H9 (cell line): ENCODE results near the gene ACSS2. TPM values are rescaled to one million over a fixed set of nuclear protein-coding genes. Genes with fewer than 3 reads are reported as not detected.

ENCODE experiments used
- DNase-seq: peaks from one replicate; pipeline ENCODE4 v3.0.0-alpha.2; 2017
- H2AFZ ChIP-seq: one replicate; pipeline ENCODE4 v1.6.1; 2013; ENCODE audit warnings: mild to moderate bottlenecking, low read length, control low read depth, moderate library complexity
- H2AK5ac ChIP-seq: 2 replicates; pipeline ENCODE4 v1.6.1; 2013; ENCODE audit warnings: low read length, control low read depth, mixed read lengths; ENCODE audit not compliant: insufficient read length
- H2BK120ac ChIP-seq: one replicate; pipeline ENCODE4 v1.6.1; 2013; ENCODE audit warnings: low read depth, mild to moderate bottlenecking, low read length, control low read depth, inconsistent platforms; ENCODE audit not compliant: poor library complexity, severe bottlenecking
- H2BK12ac ChIP-seq: 2 replicates; pipeline ENCODE4 v1.6.1; 2013; ENCODE audit warnings: low read length, control low read depth, mixed read lengths, low read depth; ENCODE audit not compliant: insufficient read length
- H2BK15ac ChIP-seq: 2 replicates; pipeline ENCODE4 v1.6.1; 2013; ENCODE audit warnings: low read depth, low read length, control low read depth
- H2BK20ac ChIP-seq: one replicate; pipeline ENCODE4 v1.6.1; 2013; ENCODE audit warnings: low read depth, mild to moderate bottlenecking, low read length, control low read depth, inconsistent platforms; ENCODE audit not compliant: poor library complexity, severe bottlenecking
- H2BK5ac ChIP-seq: 2 replicates; pipeline ENCODE4 v1.6.1; 2013; ENCODE audit warnings: low read length, control low read depth, mixed read lengths; ENCODE audit not compliant: insufficient read length
- H3K14ac ChIP-seq: 2 replicates; pipeline ENCODE4 v1.6.1; 2013; ENCODE audit warnings: low read length, control low read depth; ENCODE audit not compliant: insufficient read depth
- H3K18ac ChIP-seq: 2 replicates; pipeline ENCODE4 v1.6.1; 2013; ENCODE audit warnings: low read depth, mild to moderate bottlenecking, mixed read lengths, low read length, control low read depth; ENCODE audit not compliant: insufficient read length
- H3K23ac ChIP-seq: 2 replicates; pipeline ENCODE4 v1.6.1; 2013; ENCODE audit warnings: low read length, control low read depth, mixed read lengths, low read depth; ENCODE audit not compliant: insufficient read length
- H3K23me2 ChIP-seq: 2 replicates; pipeline ENCODE4 v1.6.1; 2013; ENCODE audit warnings: low read depth, mild to moderate bottlenecking, mixed read lengths, low read length, control low read depth; ENCODE audit not compliant: insufficient read length, poor library complexity, severe bottlenecking
- H3K27ac ChIP-seq: 2 replicates; pipeline ENCODE4 v1.5.1; 2013; ENCODE audit warnings: low read length, control low read depth, mixed read lengths, low read depth; ENCODE audit not compliant: insufficient read length
- H3K27me3 ChIP-seq: 2 replicates; pipeline ENCODE4 v1.6.1; 2013; ENCODE audit warnings: low read length, control low read depth, inconsistent platforms; ENCODE audit not compliant: insufficient read depth
- H3K4ac ChIP-seq: 2 replicates; pipeline ENCODE4 v1.6.1; 2013; ENCODE audit warnings: low read depth, mild to moderate bottlenecking, control low read depth, inconsistent platforms, low read length, moderate library complexity
- H3K4me1 ChIP-seq: 2 replicates; pipeline ENCODE4 v1.6.1; 2013; ENCODE audit warnings: low read length, control low read depth, inconsistent platforms; ENCODE audit not compliant: insufficient read depth
- H3K4me2 ChIP-seq: 2 replicates; pipeline ENCODE4 v1.6.1; 2013; ENCODE audit warnings: low read length, control low read depth, mixed read lengths; ENCODE audit not compliant: insufficient read length, insufficient read depth
- H3K56ac ChIP-seq: 2 replicates; pipeline ENCODE4 v1.6.1; 2013; ENCODE audit warnings: low read depth, mild to moderate bottlenecking, mixed read lengths, low read length, control low read depth; ENCODE audit not compliant: insufficient read length
- H3K79me1 ChIP-seq: 2 replicates; pipeline ENCODE4 v1.6.1; 2013; ENCODE audit warnings: low read depth, mild to moderate bottlenecking, moderate library complexity, low read length, control low read depth, inconsistent platforms; ENCODE audit not compliant: insufficient read depth, poor library complexity, severe bottlenecking
- H3K79me2 ChIP-seq: 2 replicates; pipeline ENCODE4 v1.6.1; 2013; ENCODE audit warnings: low read length, control low read depth, inconsistent platforms; ENCODE audit not compliant: insufficient read depth
- H3K9ac ChIP-seq: 2 replicates; pipeline ENCODE4 v1.6.1; 2013; ENCODE audit warnings: low read length, control low read depth, mixed read lengths; ENCODE audit not compliant: insufficient read length; ENCODE audit errors: extremely low read depth
- H3K9me3 ChIP-seq: one replicate; pipeline ENCODE4 v1.6.1; 2013; ENCODE audit warnings: low read depth, low read length, inconsistent platforms; ENCODE audit not compliant: control insufficient read depth
- H3T11ph ChIP-seq: one replicate; pipeline ENCODE4 v1.6.1; 2013; ENCODE audit warnings: mild to moderate bottlenecking, low read length, control low read depth, inconsistent platforms
- H4K20me1 ChIP-seq: one replicate; pipeline ENCODE4 v1.6.1; 2013; ENCODE audit not compliant: control insufficient read depth, insufficient read length, insufficient read depth
- H4K5ac ChIP-seq: 2 replicates; pipeline ENCODE4 v1.6.1; 2013; ENCODE audit warnings: low read depth, mild to moderate bottlenecking, mixed read lengths, low read length, control low read depth; ENCODE audit not compliant: insufficient read length
- H4K8ac ChIP-seq: replicated peaks from 2 replicates; pipeline ENCODE4 v1.6.1; 2013; ENCODE audit warnings: low read length, control low read depth, mixed read lengths, low read depth; ENCODE audit not compliant: insufficient read length
- H4K91ac ChIP-seq: 2 replicates; pipeline ENCODE4 v1.6.1; 2013; ENCODE audit warnings: low read depth, mild to moderate bottlenecking, moderate library complexity, mixed read lengths, low read length, control low read depth; ENCODE audit not compliant: insufficient read length
- H3K27ac Mint-ChIP-seq, 3 experiments: 2 replicates in 2 of 3; 3 replicates in 1 of 3; pipeline ENCODE4 v1.8.0; 2020 to 2021; ENCODE audit warnings: mixed read lengths in 3 of 3, mild to moderate bottlenecking in 1 of 3, moderate library complexity in 1 of 3
- H3K27me3 Mint-ChIP-seq: 2 replicates; pipeline ENCODE4 v1.8.0; 2021; ENCODE audit warnings: low read depth, mild to moderate bottlenecking, moderate library complexity, mixed read lengths
- H3K36me3 Mint-ChIP-seq, 3 experiments: 2 replicates in 2 of 3; 3 replicates in 1 of 3; pipeline ENCODE4 v1.8.0; 2020 to 2021; ENCODE audit warnings: low read depth in 3 of 3, mixed read lengths in 3 of 3; ENCODE audit not compliant: insufficient read depth in 1 of 3
- H3K4me1 Mint-ChIP-seq, 2 experiments: 2 replicates each; pipeline ENCODE4 v1.8.0; 2020; ENCODE audit warnings: mixed read lengths in 2 of 2
- H3K4me3 Mint-ChIP-seq, 2 experiments: 2 replicates in 1 of 2; 3 replicates in 1 of 2; pipeline ENCODE4 v1.8.0; 2020 to 2021; ENCODE audit warnings: mild to moderate bottlenecking in 2 of 2, mixed read lengths in 2 of 2, moderate library complexity in 1 of 2
- H3K9me3 Mint-ChIP-seq, 2 experiments: 2 replicates in 1 of 2; 3 replicates in 1 of 2; pipeline ENCODE4 v1.8.0; 2020; ENCODE audit warnings: mild to moderate bottlenecking in 2 of 2, mixed read lengths in 2 of 2, moderate library complexity in 1 of 2
- WGBS: extraction: QIAGEN DNeasy Blood & Tissue Kit; methylation state at CpG from one replicate; pipeline ENCODE4 v1.1.7; 2013; ENCODE audit warnings: missing lambda C conversion rate, low lambda C conversion rate, mixed read lengths; ENCODE audit not compliant: insufficient read length; ENCODE audit errors: extremely low coverage; 5-methylcytosine and 5-hydroxymethylcytosine counted together
- total RNA-seq: library from RNA; stranded (reverse); gene quantifications from 2 replicates; pipeline ENCODE4 v1.2.1, GENCODE V29; 2021
- TF ChIP-seq, protein P1 (sequence below): fragments of 200-600 bp; sonication (generic); conservative IDR thresholded peaks from 3 replicates; pipeline ENCODE4 v1.8.0; 2021; ENCODE audit warnings: antibody characterized with exemption, mild to moderate bottlenecking

The ACSS2 gene
- total RNA-seq, 1 experiment from 2014 or later: 15.4 TPM

GRCh38 chr20:34850969-34851368 is 25.4 kb upstream of the ACSS2 start:
- DNase-seq: no peak
- Mint-ChIP-seq H3K4me1 (no peaks in the 10 kb centered on the region), H3K9me3 (no peaks in the 10 kb centered on the region), H3K4me3 (no peak overlapping the region), H3K27me3 (no peaks in the 10 kb centered on the region), H3K27ac (peak overlapping the region in 1 of 3 experiments; percentile 87; a peak in 1 of 7 replicates), H3K36me3 (peaks cover 11 to 49% (median 25%) of the 10 kb centered on the region in 3 experiments; a peak in 6 of 7 replicates)
- H3K23me2 ChIP-seq: no peaks in the 10 kb centered on the region
- no peak overlapping the region for H4K5ac ChIP-seq
- TF ChIP-seq, protein P1, sequence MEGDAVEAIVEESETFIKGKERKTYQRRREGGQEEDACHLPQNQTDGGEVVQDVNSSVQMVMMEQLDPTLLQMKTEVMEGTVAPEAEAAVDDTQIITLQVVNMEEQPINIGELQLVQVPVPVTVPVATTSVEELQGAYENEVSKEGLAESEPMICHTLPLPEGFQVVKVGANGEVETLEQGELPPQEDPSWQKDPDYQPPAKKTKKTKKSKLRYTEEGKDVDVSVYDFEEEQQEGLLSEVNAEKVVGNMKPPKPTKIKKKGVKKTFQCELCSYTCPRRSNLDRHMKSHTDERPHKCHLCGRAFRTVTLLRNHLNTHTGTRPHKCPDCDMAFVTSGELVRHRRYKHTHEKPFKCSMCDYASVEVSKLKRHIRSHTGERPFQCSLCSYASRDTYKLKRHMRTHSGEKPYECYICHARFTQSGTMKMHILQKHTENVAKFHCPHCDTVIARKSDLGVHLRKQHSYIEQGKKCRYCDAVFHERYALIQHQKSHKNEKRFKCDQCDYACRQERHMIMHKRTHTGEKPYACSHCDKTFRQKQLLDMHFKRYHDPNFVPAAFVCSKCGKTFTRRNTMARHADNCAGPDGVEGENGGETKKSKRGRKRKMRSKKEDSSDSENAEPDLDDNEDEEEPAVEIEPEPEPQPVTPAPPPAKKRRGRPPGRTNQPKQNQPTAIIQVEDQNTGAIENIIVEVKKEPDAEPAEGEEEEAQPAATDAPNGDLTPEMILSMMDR: no peak
- no peak overlapping the region for H2BK5ac ChIP-seq
- H2BK12ac ChIP-seq: no peak overlapping the region
- no peak overlapping the region for H3K18ac ChIP-seq
- H3K9ac ChIP-seq: no peak overlapping the region
- H3K4me1 ChIP-seq: no peaks in the 10 kb centered on the region
- H3T11ph ChIP-seq: no peak overlapping the region
- no peak overlapping the region for H4K8ac ChIP-seq
- no peaks in the 10 kb centered on the region for H3K79me2 ChIP-seq
- H2BK15ac ChIP-seq: no peak overlapping the region
- WGBS: no CpG with 5 or more reads among the region's 14 CpGs
- H2AFZ ChIP-seq: no peak overlapping the region
- no peak overlapping the region for H3K23ac ChIP-seq
- no peaks in the 10 kb centered on the region for H3K9me3 ChIP-seq
- no peak overlapping the region for H2AK5ac ChIP-seq
- no peak overlapping the region for H3K27ac ChIP-seq
- H2BK20ac ChIP-seq: no peak overlapping the region
- no peak overlapping the region for H3K56ac ChIP-seq
- H3K4ac ChIP-seq: no peak overlapping the region
- no peaks in the 10 kb centered on the region for H4K20me1 ChIP-seq
- no peak overlapping the region for H2BK120ac ChIP-seq
- no peak overlapping the region for H3K14ac ChIP-seq
- no peak overlapping the region for H3K4me2 ChIP-seq
- H3K79me1 ChIP-seq: no peaks in the 10 kb centered on the region
- H4K91ac ChIP-seq: no peak overlapping the region
- no peaks in the 10 kb centered on the region for H3K27me3 ChIP-seq
